Mesothelial cell of epicardium (in vitro differentiated cells): Measurements from ENCODE around the gene SUCLG1. TPM values are rescaled to one million over a fixed set of nuclear protein-coding genes. Genes with fewer than 3 reads are reported as not detected.
"Not testable (repeated sequence)": the region's sequence is repeated elsewhere in the genome, so short reads cannot be mapped to it uniquely, and the experiment has no call there.

Source experiments
- DNase-seq, 2 experiments: peaks; one replicate each; pipeline ENCODE4 v3.0.0; 2021; ENCODE audit warnings: low spot score in 2 of 2; ENCODE audit not compliant: unreplicated experiment in 2 of 2
- H3K27ac Mint-ChIP-seq: 2 replicates; pipeline ENCODE4 v1.8.0; 2021; ENCODE audit warnings: mixed read lengths
- H3K27me3 Mint-ChIP-seq: 2 replicates; pipeline ENCODE4 v1.8.0; 2021; ENCODE audit warnings: low read depth, mixed read lengths
- H3K36me3 Mint-ChIP-seq: 2 replicates; pipeline ENCODE4 v1.8.0; 2021; ENCODE audit warnings: mixed read lengths
- H3K4me1 Mint-ChIP-seq: 2 replicates; pipeline ENCODE4 v1.8.0; 2021; ENCODE audit warnings: mixed read lengths
- H3K4me3 Mint-ChIP-seq: 2 replicates; pipeline ENCODE4 v1.8.0; 2021; ENCODE audit warnings: mild to moderate bottlenecking, moderate library complexity, mixed read lengths
- H3K9me3 Mint-ChIP-seq: 2 replicates; pipeline ENCODE4 v1.8.0; 2021; ENCODE audit warnings: mixed read lengths
- CTCF ChIP-seq: fragments of 200-600 bp; sonication (generic); IDR thresholded peaks from one replicate; pipeline ENCODE4 v1.5.0; 2021; ENCODE audit warnings: antibody characterized with exemption; ENCODE audit not compliant: unreplicated experiment
- total RNA-seq: library from RNA; stranded (reverse); gene quantifications from 3 replicates; pipeline ENCODE4 v1.2.1, GENCODE V29; 2021

SUCLG1 gene
- total RNA-seq, 1 donor from 2014 or later, result 49.9 TPM

DNA sequence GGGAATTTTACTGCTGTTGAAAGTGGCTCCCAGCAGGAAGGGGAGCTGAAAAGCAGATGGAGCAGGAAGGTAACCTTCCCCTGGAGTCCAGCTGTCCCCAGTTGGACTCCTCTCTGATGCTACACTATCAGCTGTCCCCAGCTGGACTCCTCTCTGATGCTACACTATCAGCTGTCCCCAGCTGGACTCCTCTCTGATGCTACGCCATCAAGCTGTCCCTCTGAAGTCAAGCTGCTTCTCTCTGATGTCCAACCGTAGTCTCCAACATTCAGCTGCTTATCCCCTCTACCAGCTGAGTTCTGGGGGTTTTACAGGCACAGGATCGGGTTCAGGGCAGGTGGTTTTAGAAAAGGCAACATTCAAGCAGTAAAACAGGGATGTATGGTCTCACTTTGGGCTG is 19.8 kb upstream of the SUCLG1 start:
- DNase-seq, result no peak
- no peak for TF ChIP-seq CTCF
- H3K9me3 Mint-ChIP-seq, result peaks cover 47% of the 10 kb centered on the region
- peaks cover 6% of the 10 kb centered on the region for H3K36me3 Mint-ChIP-seq
- no peak overlapping the region for H3K27ac Mint-ChIP-seq
- no peak overlapping the region for H3K4me3 Mint-ChIP-seq
- H3K27me3 Mint-ChIP-seq, result peaks cover 3% of the 10 kb centered on the region
- H3K4me1 Mint-ChIP-seq, result peaks cover 1% of the 10 kb centered on the region

DNA sequence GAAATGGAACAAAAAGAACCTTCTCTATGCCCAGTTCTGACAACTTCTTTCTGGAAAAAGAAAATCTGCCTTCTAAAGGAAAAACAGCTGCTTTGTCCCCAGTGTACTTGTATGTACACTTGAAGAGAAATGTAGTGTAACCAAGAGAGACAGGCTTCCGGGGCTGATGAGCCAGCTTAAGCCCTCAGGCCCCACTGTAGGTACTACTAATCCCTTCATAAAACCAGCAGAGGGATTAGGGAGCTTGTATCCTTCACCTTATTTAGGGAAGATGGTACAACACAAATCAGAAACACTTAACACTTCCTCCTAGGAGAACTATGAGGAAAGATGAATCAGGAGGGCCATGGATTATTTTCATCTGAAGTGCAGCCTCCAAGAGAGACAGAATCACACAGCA is 18.8 kb upstream of the SUCLG1 start:
- no peak for DNase-seq

DNA sequence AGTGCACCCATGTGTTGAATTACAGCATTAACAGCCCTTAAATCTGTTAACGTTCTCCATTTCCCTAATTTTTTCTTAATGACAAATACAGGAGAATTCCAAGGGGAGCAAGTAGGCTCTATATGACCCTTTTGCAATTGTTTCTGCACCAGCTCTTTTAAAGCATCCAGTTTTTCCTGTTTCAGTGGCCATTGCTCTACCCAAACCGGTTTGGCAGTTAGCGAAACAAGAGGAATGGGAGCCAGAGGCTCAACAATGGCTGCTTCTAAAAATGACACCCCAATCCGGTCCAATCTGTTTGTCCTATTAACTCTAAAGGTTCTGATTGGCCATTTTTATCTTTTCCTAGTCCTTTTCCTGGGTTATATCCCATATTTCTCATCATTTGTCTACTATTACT is 15.1 kb upstream of the SUCLG1 start:
- DNase-seq, result no peak
- no peak for TF ChIP-seq CTCF
- Mint-ChIP-seq H3K36me3 (peaks cover 18% of the 10 kb centered on the region), H3K9me3 (peaks cover 76% of the 10 kb centered on the region), H3K4me3 (no peak overlapping the region), H3K27me3 (no peaks in the 10 kb centered on the region), H3K27ac (no peak overlapping the region), H3K4me1 (peaks cover 4% of the 10 kb centered on the region)

More for the DNA sequence above, 18.8 kb upstream of the SUCLG1 start:
- Mint-ChIP-seq H3K27me3 (no peaks in the 10 kb centered on the region), H3K36me3 (peaks cover 6% of the 10 kb centered on the region), H3K4me3 (no peak overlapping the region), H3K4me1 (peaks cover 4% of the 10 kb centered on the region), H3K27ac (no peak overlapping the region), H3K9me3 (peaks cover 50% of the 10 kb centered on the region)
- no peak for TF ChIP-seq CTCF

DNA sequence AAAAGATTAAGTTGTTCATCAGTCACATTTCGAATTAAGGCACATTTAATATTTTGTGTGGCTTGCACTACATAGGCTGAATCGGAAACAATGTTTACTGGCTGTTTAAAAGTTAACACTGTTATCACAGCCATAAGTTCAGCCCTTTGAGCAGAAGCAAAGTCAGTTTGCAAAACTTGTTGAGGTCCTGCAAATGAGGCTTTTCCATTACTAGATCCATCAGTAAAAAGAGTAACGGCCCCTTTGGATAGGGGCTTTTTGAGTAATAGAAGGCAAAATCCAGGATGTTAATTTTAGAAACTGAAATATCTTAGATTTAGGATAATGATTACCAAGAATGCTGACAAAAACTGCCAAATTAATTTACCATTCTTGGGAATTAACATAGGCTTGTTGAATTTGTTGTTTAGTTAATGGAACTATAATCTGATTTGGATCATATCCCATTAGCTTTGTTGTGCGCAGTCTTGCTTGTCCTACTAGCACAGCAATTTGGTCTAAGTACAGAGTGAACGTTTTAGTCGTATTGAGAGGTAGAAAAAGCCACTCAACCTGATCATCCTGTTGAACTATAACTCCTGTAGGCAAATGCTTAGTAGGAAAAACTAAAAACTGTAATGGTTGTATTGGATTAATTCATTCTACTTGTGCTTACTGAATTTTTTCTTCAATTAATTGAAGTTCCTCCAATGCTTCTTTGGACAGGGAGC is 13.9 kb upstream of the SUCLG1 start:
- Mint-ChIP-seq H3K9me3 (peaks cover 80% of the 10 kb centered on the region), H3K36me3 (peaks cover 21% of the 10 kb centered on the region), H3K4me3 (no peak overlapping the region), H3K27ac (no peak overlapping the region), H3K4me1 (peaks cover 4% of the 10 kb centered on the region), H3K27me3 (no peaks in the 10 kb centered on the region)
- no peak for TF ChIP-seq CTCF
- no peak for DNase-seq

DNA sequence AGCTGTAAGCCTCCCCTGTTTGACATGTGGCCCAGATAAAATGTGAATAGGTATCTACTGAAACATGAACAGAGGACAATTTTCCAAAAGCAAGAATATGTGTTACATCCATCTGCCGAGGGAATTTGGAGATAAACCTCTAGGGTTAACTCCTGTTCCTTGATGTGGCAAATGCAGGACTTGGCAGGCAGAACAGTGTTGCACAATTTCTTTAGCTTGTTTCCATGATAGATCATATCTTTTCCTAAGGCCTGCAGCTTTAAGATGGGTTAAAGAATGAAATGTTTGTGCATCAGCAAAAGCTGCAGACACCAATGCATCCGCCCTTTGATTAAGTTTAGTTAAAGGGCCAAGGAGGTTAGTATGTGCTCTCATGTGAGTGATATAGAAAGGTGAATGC is 13.3 kb upstream of the SUCLG1 start:
- not testable (repeated sequence) for H3K27me3 Mint-ChIP-seq, H3K4me1 Mint-ChIP-seq, H3K4me3 Mint-ChIP-seq, H3K27ac Mint-ChIP-seq, DNase-seq
- peaks cover 16% of the 10 kb centered on the region for H3K36me3 Mint-ChIP-seq
- peaks cover 74% of the 10 kb centered on the region for H3K9me3 Mint-ChIP-seq

- Mint-ChIP-seq H3K4me3 (no peak overlapping the region), H3K36me3 (peaks cover 15% of the 10 kb centered on the region), H3K27ac (no peak overlapping the region), H3K27me3 (no peaks in the 10 kb centered on the region), H3K4me1 (no peaks in the 10 kb centered on the region), H3K9me3 (peaks cover 50% of the 10 kb centered on the region)
- no peak for DNase-seq
- TF ChIP-seq CTCF, result no peak
Observed at GRCh38 chr2:84467389-84467788, 8.3 kb upstream of the SUCLG1 start.
